Naive thymus-derived CD8-positive, alpha-beta T cell (primary cell): Measurements from ENCODE around the gene CNR2. TPM values are rescaled to one million over a fixed set of nuclear protein-coding genes. Genes with fewer than 3 reads are reported as not detected.
"Not testable (repeated sequence)": the region's sequence is repeated elsewhere in the genome, so short reads cannot be mapped to it uniquely, and the experiment has no call there.

Source experiments
- ATAC-seq, 2 donors: fragments of 150-1000 bp; cut with Tn5 transposase in 1 of 2; sonication (Bioruptor Pico), chemical (Tn5 transposase) in 1 of 2; 1 replicate in 1 of 2; 2 replicates in 1 of 2; pipeline ENCODE4 v1.10.0; 2021; ENCODE audit warnings: mild to moderate bottlenecking in 2 of 2, moderate library complexity in 2 of 2
- POLR2A ChIA-PET: fragments of 350-600 bp; sonication (Branson Sonifier 250); formaldehyde crosslinking; loops from one replicate; lab custom pipeline; 2021; ENCODE audit warnings: antibody characterized with exemption; lab: Charles Lee
- DNase-seq, 10 donors: peaks; one replicate each; pipeline versions ENCODE4 v3.0.0 to v3.0.0-alpha.2; 2020 to 2022
- H3K27ac Mint-ChIP-seq, 10 donors: one replicate each; pipeline ENCODE4 v1.8.0; 2020 to 2022; ENCODE audit warnings: mild to moderate bottlenecking in 10 of 10, mixed read lengths in 10 of 10, moderate library complexity in 4 of 10, inconsistent platforms in 1 of 10
- H3K27me3 Mint-ChIP-seq, 5 donors: one replicate each; pipeline ENCODE4 v1.8.0; 2021 to 2022; ENCODE audit warnings: mixed read lengths in 5 of 5
- H3K36me3 Mint-ChIP-seq, 3 donors: one replicate each; pipeline ENCODE4 v1.8.0; 2020 to 2022; ENCODE audit warnings: mixed read lengths in 3 of 3, mild to moderate bottlenecking in 2 of 3, inconsistent platforms in 1 of 3
- H3K4me1 Mint-ChIP-seq, 4 donors: one replicate each; pipeline ENCODE4 v1.8.0; 2021 to 2022; ENCODE audit warnings: mixed read lengths in 4 of 4
- H3K4me3 Mint-ChIP-seq, 10 donors: one replicate each; pipeline ENCODE4 v1.8.0; 2020 to 2022; ENCODE audit warnings: mild to moderate bottlenecking in 10 of 10, mixed read lengths in 10 of 10, moderate library complexity in 6 of 10, inconsistent platforms in 1 of 10
- H3K9me3 Mint-ChIP-seq, 9 donors: one replicate each; pipeline ENCODE4 v1.8.0; 2020 to 2022; ENCODE audit warnings: mixed read lengths in 9 of 9, mild to moderate bottlenecking in 3 of 9, inconsistent platforms in 1 of 9, moderate library complexity in 1 of 9
- polyA plus RNA-seq, 3 donors: library from polyadenylated mRNA; unstranded; fragments of 300-500 nt; fragmentation: Illumina TruSeq; gene quantifications; one replicate each; pipeline ENCODE4 v1.2.3, GENCODE V29; 2021
- total RNA-seq, 8 experiments: library from RNA in 2 of 8; stranded (reverse) in 2 of 8; gene quantifications; one replicate each; pipeline ENCODE4 v1.2.3 and lab custom pipeline; 2021 to 2026

Gene CNR2
- total and polyA plus RNA-seq, 5 experiments from 2014 or later = 0.05 to 3.2 (median 0.99) TPM

DNA sequence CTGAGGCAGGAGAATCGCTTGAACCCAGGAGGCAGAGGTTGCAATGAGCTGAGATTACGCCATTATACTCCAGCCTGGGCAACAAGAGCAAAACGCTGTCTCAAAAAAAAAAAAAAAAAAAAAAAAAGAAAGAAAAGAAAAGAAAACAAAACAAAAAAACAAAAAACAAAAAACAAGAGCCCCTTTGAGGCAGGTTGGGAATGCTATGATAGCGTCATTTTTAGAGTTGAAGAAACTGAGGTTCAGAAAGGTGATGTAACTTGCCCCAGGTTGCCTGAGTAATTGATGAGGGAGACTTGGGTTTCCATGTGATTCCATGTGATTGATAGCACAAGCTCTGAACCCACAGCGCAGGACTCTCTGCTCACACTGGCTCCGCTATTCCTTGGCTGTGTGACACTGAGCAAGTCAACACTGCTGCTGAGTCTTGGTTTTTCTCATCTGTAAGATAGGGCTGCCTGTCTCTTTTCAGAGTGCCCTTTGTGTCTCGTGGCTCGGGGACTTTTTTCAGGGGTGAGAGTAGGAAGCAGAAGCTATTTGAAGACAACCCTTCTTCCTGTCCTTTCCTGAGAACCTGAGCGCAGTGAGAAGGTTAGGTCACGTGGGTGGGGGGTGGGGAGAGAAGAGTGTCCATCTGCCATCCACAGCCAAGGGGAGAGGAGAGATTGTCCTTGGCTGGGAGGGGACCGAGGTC, 2.5 kb downstream of the CNR2 start:
- H3K4me1 Mint-ChIP-seq = peaks cover 35 to 88% (median 57%) of the 10 kb centered on the region in 4 donors
- no peaks in the 10 kb centered on the region for H3K9me3 Mint-ChIP-seq
- no peaks in the 10 kb centered on the region for H3K36me3 Mint-ChIP-seq
- ATAC-seq = peak; percentile 34 to 38
- H3K27ac Mint-ChIP-seq = peak overlapping the region in 9 of 10 donors; percentile 35 to 94 (median 85)
- no peak for DNase-seq
- peak overlapping the region in 9 of 10 donors; percentile 37 to 88 (median 65) for H3K4me3 Mint-ChIP-seq
- peaks cover 0 to under 1% (median 0%) of the 10 kb centered on the region in 5 donors for H3K27me3 Mint-ChIP-seq
- POLR2A ChIA-PET = interaction anchor here (0.6 to 0.7 kb wide), 2 partner anchors 49 to 108 kb away, joined by 3 to 5 read pairs; partner anchors contain the start of gene PNRC2

DNA sequence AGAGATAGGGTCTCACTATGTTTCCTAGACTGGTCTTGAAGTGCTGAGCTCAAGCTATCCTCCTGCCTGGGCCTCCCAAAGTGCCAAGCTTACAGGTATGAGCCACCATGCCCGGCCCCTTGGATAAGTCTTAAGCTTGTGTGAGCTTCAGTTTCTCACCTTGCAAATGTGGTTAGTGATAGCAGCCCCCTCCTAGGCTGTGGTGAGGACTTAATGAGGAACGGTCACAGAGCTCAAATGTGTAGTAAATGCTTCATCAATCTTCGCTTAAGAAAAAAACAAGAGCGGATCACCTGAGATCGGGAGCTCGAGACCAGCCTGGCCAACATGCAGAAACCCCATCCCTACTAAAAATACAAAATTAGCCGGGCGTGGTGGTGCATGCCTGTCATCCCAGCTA, 3.0 kb downstream of the CNR2 start:
- Mint-ChIP-seq H3K4me3 (peak overlapping the region in 8 of 10 donors; percentile 6 to 77 (median 54)), H3K27me3 (peaks cover 0 to 4% (median 0%) of the 10 kb centered on the region in 5 donors), H3K4me1 (peaks cover 35 to 88% (median 57%) of the 10 kb centered on the region in 4 donors), H3K36me3 (peaks cover 0 to 2% (median 0%) of the 10 kb centered on the region in 3 donors), H3K9me3 (no peaks in the 10 kb centered on the region), H3K27ac (peak overlapping the region in 8 of 10 donors; percentile 1 to 90 (median 80))
- ATAC-seq (no peak), DNase-seq (no peak)
- POLR2A ChIA-PET = interaction anchor here (0.6 to 1.0 kb wide), 3 partner anchors 12 to 107 kb away, joined by 3 to 5 read pairs (median 4); partner anchors contain the start of gene PNRC2

DNA sequence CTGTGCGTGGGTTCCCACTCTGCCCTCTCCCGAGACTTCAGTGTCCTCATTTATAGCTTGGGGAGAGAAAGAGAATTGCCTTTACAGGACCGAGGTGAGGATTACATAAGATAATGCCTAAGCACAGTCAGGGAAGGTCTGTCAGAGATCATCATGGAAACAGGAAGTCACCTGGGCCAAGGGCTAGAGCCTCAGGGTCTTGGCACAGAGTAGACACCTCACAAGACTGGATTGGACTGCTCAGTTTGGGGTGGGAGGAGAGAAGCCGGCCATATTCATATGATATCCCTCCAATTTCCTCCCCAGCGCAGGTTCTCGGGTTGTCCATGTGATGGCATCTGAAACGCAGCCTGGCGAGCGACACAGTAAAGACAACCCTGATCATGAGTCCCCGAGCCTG, 3.8 kb downstream of the CNR2 start:
- DNase-seq = no peak
- peaks cover 0 to 4% (median 0%) of the 10 kb centered on the region in 5 donors for H3K27me3 Mint-ChIP-seq
- H3K9me3 Mint-ChIP-seq = no peaks in the 10 kb centered on the region
- peak overlapping the region; percentile 7 to 87 (median 72) for H3K27ac Mint-ChIP-seq
- POLR2A ChIA-PET = interaction anchor here (1.0 to 1.5 kb wide), 2 partner anchors 11 to 50 kb away, joined by 3 to 4 read pairs; partner anchors contain the start of gene PNRC2
- ATAC-seq = peak in 1 of 2 donors; percentile 28
- H3K36me3 Mint-ChIP-seq = peaks cover 0 to 2% (median 0%) of the 10 kb centered on the region in 3 donors
- H3K4me3 Mint-ChIP-seq = peak overlapping the region; percentile 40 to 77 (median 68)
- peaks cover 33 to 88% (median 57%) of the 10 kb centered on the region in 4 donors for H3K4me1 Mint-ChIP-seq

DNA sequence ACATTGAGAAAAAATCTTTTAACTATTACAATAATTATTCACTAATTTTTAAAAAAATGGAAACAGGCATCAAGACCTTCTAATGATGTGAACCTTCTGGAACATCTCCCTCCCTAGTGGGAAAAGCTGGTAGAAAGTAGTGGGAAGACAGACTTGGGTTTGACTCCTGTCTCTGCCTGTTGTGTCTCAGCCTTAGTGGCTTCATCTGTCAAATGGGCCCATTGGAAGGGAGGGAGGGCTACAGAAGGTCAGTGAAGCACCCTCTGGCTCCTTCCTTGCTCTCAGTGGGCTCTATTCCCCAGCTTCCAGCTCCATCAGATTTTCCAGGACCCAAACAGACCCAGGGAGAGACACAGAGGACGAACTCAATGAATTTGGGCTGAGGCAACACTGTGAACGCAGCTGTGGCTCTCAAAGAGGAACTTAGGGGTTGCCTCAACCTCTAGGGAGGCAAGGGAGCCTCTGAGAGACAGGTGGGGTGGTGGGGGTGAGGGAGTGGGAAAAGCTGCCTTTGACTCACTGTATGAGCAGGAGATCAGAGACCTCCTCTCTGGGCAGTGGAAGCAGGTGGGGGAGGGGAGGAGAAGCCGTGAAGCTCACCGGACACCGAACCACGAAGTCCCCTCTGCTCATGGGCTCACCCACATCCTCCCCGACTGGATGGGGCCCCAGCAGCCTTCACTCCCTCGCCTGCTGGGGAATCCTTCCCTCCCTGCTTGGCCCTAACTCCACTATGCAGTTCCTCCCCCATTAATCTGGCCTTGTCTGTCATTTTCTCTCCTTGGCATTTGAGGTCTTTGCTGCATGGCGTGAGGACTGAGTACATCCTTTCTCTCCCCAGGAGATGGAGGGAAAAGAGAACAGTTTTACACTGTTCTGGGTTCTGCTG, 4.5 kb downstream of the CNR2 start:
- Mint-ChIP-seq H3K9me3 (no peaks in the 10 kb centered on the region), H3K4me1 (peaks cover 33 to 85% (median 53%) of the 10 kb centered on the region in 4 donors), H3K27me3 (peaks cover 0 to 4% (median 2%) of the 10 kb centered on the region in 5 donors), H3K27ac (peak overlapping the region; percentile 45 to 87 (median 78)), H3K4me3 (peak overlapping the region; percentile 40 to 77 (median 68)), H3K36me3 (peaks cover 0 to 2% (median 0%) of the 10 kb centered on the region in 3 donors)
- POLR2A ChIA-PET = interaction anchor here (0.6 to 1.5 kb wide), 2 partner anchors 17 to 50 kb away, joined by 3 to 6 read pairs; partner anchors contain the start of gene PNRC2
- DNase-seq = peak in 4 of 10 donors; percentile 12 to 31 (median 24)
- peak; percentile 54 to 73 for ATAC-seq

DNA sequence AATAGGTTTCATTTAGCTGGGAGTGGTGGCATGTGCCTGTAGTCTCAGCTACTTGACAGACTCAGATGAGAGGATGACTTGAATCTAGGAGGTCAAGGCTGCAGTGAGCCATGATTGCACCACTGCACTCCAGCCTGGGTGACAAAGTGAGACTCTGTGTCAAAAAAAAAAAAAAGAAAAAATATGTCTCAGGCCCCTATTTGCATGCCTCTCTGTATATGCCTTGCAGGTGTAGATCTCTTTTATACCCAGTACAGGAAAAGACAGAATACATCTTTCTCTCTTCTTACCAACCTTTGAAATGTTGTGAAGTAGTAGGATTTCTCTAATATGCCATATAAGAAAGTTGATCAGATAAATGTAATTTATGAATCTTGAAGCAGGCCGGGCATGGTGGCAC, 6.4 kb downstream of the CNR2 start:
- POLR2A ChIA-PET = interaction anchor here (1.4 kb wide), 1 partner anchor 68 kb away, joined by 5 read pairs; no protein-coding TSS in a partner anchor
- no peaks in the 10 kb centered on the region for H3K9me3 Mint-ChIP-seq
- ATAC-seq (no peak), DNase-seq (no peak)
- peaks cover 0 to 6% (median 4%) of the 10 kb centered on the region in 5 donors for H3K27me3 Mint-ChIP-seq
- peaks cover 0 to 2% (median 0%) of the 10 kb centered on the region in 3 donors for H3K36me3 Mint-ChIP-seq
- peak overlapping the region in 2 of 10 donors; percentile 16 to 53 for H3K27ac Mint-ChIP-seq
- peak overlapping the region in 1 of 10 donors; percentile 3 for H3K4me3 Mint-ChIP-seq
- peaks cover 20 to 71% (median 35%) of the 10 kb centered on the region in 4 donors for H3K4me1 Mint-ChIP-seq

DNA sequence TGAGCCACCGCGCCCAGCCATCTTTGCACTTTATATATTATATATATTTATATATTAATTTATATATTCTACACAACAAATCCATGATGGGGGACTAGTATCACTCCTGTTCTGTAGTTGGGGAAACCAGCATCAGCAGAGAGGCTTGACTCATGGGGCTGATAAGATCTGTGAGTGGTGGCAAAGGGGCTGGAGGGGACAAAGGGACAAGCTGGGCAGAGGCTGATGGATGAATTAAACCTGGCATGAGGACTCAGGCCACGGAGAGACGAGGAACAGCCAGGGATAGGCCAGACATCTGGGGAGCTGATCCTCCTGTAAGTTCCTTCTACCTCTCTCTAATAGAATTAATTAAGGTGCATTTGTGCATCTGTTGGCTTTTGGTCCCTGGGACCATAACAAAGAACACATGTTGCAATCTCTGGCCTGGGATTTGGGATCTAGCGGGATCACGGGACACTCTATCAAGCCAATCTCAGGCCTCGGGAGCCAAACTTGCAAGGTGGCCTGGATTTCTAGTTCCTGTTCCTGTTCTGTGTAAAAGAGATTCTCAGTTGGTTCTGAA, 7.6 kb downstream of the CNR2 start:
- peaks cover 12 to 67% (median 23%) of the 10 kb centered on the region in 4 donors for H3K4me1 Mint-ChIP-seq
- peak overlapping the region in 3 of 10 donors; percentile 10 to 50 (median 24) for H3K27ac Mint-ChIP-seq
- ATAC-seq (no peak), DNase-seq (no peak)
- H3K9me3 Mint-ChIP-seq = no peaks in the 10 kb centered on the region
- peak overlapping the region in 1 of 10 donors; percentile 43 for H3K4me3 Mint-ChIP-seq
- peaks cover 0 to 2% (median 0%) of the 10 kb centered on the region in 3 donors for H3K36me3 Mint-ChIP-seq
- peaks cover 0 to 11% (median 4%) of the 10 kb centered on the region in 5 donors for H3K27me3 Mint-ChIP-seq
- POLR2A ChIA-PET = interaction anchor here (0.6 kb wide), 1 partner anchor 86 kb away, joined by 3 read pairs; no protein-coding TSS in a partner anchor

DNA sequence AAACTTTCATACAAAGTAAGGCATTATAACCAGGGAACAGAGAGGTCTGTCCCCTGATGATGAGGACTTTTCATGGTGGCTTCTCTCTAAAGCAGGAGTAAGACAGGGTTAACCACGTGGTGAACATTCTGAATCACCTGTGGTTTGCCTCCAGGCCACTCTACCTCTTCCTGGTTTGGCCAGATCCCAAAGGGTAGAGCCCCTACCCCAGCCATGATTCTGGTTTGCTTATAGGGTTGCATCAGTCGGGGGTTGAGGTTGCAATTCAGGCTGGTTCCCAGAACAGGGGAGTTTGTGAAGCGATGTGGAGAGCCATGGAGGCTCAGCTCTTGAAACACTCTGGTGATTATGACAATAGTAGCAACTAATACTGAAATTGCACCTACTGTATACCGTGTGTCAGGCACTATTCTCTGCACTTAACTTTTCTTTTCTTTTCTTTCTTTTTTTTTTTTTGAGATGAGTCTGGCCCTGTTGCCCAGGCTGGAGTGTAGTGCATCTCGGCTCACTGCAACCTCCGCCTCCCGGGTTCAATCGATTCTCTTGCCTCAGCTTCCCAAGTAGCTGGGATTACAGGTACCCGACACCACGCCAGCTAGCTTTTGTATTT, 8.3 kb downstream of the CNR2 start:
- Mint-ChIP-seq H3K36me3 (peaks cover 0 to 2% (median 0%) of the 10 kb centered on the region in 3 donors), H3K27me3 (peaks cover 0 to 11% (median 4%) of the 10 kb centered on the region in 5 donors), H3K4me1 (peaks cover 9 to 67% (median 19%) of the 10 kb centered on the region in 4 donors), H3K9me3 (no peaks in the 10 kb centered on the region), H3K27ac (peak overlapping the region in 2 of 10 donors; percentile 9 to 17), H3K4me3 (peak overlapping the region in 2 of 10 donors; percentile 3 to 5)
- ATAC-seq (no peak), DNase-seq (no peak)
- POLR2A ChIA-PET = interaction anchor here (0.6 kb wide), 1 partner anchor 86 kb away, joined by 3 read pairs; no protein-coding TSS in a partner anchor

DNA sequence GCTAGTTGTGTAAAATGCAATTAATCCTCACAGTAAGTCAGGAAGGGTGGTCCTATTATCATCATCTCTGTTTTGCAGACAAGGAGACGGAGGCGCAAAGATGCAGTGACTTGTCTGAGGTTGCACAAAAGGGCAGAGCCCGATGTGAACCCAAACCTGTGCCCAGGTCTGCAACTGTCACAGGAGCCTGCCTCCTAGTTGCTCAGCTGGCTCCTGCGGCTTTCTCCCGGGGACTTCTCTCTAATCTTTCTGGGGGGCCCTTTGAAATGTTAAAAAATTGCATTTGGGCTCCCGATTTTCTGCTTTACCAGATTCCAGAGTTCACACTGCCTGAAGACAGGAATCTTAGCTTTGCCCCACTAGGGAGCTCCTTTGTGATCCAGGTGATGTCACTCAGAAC, 9.4 kb downstream of the CNR2 start:
- Mint-ChIP-seq H3K36me3 (peaks cover 0 to 2% (median 0%) of the 10 kb centered on the region in 3 donors), H3K9me3 (no peaks in the 10 kb centered on the region), H3K27me3 (peaks cover 0 to 11% (median 4%) of the 10 kb centered on the region in 5 donors), H3K4me1 (peaks cover 2 to 64% (median 11%) of the 10 kb centered on the region in 4 donors), H3K27ac (no peak overlapping the region), H3K4me3 (no peak overlapping the region)
- POLR2A ChIA-PET = interaction anchor here (0.7 kb wide), 2 partner anchors 94 to 240 kb away, joined by 3 read pairs; no protein-coding TSS in a partner anchor
- no peak for DNase-seq
- ATAC-seq = no peak

DNA sequence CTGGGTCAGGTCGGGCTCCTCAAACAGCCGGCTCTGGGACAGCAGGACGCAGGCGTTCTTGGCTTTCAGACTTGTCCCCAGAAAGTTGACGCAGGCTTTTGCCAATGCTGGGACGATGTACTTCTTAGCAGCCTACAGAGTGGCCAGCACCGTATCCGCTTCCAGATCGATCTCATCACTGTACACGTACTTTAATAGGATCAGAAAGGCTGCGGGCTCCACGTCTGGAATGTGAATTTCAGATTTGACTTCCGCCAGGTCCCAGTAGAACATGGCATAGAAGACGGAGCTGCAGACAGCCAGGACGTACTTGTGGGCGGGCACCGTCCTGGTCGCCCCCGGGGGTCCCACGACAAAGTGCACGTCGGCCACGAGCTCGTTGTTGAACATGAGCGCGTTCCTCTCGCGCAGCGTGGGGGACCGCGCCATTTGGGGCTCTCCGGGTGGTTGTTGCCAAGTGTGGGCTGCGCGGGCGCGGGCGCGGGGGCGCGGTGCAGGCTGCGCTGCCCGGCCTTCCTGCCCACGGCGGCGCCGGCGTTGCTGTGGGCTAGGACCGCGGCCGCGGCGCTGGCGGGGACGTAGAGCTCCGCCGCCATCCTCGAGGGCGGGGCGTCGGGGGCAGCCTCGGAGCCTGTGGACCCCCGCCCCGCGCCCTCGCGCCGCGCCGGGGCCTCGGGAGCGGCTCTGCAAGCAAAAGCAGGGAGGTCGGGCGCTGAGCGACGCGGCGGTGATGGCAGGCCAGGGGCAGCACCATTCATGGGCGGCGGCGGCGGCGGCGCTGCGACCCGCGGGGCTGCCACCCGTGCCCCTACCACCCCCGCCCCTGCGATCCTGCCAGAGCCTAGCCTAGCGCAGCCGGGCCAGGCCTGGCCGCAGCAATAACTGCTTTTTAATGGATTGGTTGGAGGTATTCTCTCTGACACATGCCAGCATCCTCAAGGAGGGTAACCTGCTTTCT, 10.6 kb downstream of the CNR2 start:
- Mint-ChIP-seq H3K4me1 (peaks cover 0 to 59% (median 8%) of the 10 kb centered on the region in 4 donors), H3K4me3 (peak overlapping the region in 2 of 10 donors; percentile 6 to 26), H3K27me3 (peaks cover 0 to 11% (median 4%) of the 10 kb centered on the region in 5 donors), H3K27ac (no peak overlapping the region), H3K36me3 (peaks cover 0 to 2% (median 0%) of the 10 kb centered on the region in 3 donors), H3K9me3 (no peaks in the 10 kb centered on the region)
- DNase-seq = no peak
- POLR2A ChIA-PET = interaction anchor here (0.6 kb wide), 1 partner anchor 1329 kb away, joined by 4 read pairs; no protein-coding TSS in a partner anchor
- peak; percentile 33 to 62 for ATAC-seq

DNA sequence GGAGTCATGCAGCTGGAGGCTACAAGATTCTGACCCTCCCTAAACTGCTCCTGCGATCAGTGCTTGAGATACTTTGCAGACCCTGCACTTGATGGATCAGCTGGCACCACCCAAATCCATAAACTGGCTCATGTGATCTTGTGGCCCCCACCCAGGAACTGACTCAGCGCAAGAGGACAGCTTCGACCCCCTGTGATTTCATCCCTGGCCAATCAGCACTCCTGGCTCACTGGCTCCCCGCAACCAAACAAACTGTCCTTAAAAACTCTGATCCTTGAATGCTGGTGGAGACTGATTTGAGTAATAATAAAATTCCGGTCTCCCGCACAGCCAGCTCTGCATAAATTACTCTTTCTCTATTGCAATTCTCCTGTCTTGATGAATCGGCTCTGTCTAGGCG, 13.1 kb downstream of the CNR2 start:
- Mint-ChIP-seq H3K27ac (peak overlapping the region in 4 of 10 donors; percentile 6 to 58 (median 38)), H3K27me3 (peaks cover 0 to 11% (median 0%) of the 10 kb centered on the region in 5 donors), H3K4me1 (peaks cover 6 to 64% (median 25%) of the 10 kb centered on the region in 4 donors)
- H3K4me3 Mint-ChIP-seq, H3K9me3 Mint-ChIP-seq, DNase-seq, ATAC-seq, POLR2A ChIA-PET, H3K36me3 Mint-ChIP-seq: not testable (repeated sequence)
